HepG2 (cell line): ENCODE data around the gene HDAC4.

Experiments
- EP300 ChIP-seq, 3 experiments: sonication (generic) in 1 of 3; formaldehyde crosslinking in 1 of 3; IDR thresholded peaks; 2 replicates each; pipeline versions ENCODE4 v1.5.1 to v1.6.1; 2011 to 2020; ENCODE audit warnings: low read depth in 2 of 3, low read length in 2 of 3, borderline replicate concordance in 1 of 3, improper control_type of control experiment in 1 of 3, mild to moderate bottlenecking in 1 of 3, missing genetic modification reagents in 1 of 3, moderate library complexity in 1 of 3
- FOXK2 ChIP-seq: fragments of 450-650 bp; IDR thresholded peaks from 2 replicates; pipeline ENCODE4 v1.6.1; 2016
- MAF1 ChIP-seq: sonication (generic); formaldehyde crosslinking; IDR thresholded peaks from 2 replicates; pipeline ENCODE4 v1.5.0; 2020; ENCODE audit warnings: missing genetic modification reagents, borderline replicate concordance
- PHF21A ChIP-seq: sonication (generic); formaldehyde crosslinking; IDR thresholded peaks from 2 replicates; pipeline ENCODE4 v1.5.0; 2020; ENCODE audit warnings: mild to moderate bottlenecking, missing genetic modification reagents
- TARDBP ChIP-seq: sonication (generic); formaldehyde crosslinking; IDR thresholded peaks from 2 replicates; pipeline ENCODE4 v1.8.0; 2022; ENCODE audit warnings: mild to moderate bottlenecking, missing genetic modification reagents
- ZFP90 ChIP-seq: sonication (generic); formaldehyde crosslinking; IDR thresholded peaks from 2 replicates; pipeline ENCODE4 v1.8.0; 2022; ENCODE audit warnings: missing genetic modification reagents, mild to moderate bottlenecking, inconsistent platforms, borderline replicate concordance
- ZNF263 ChIP-seq: sonication (generic); formaldehyde crosslinking; IDR thresholded peaks from 2 replicates; pipeline ENCODE4 v1.4.0; 2020; ENCODE audit warnings: missing genetic modification reagents
- ZNF605 ChIP-seq: sonication (generic); formaldehyde crosslinking; IDR thresholded peaks from 2 replicates; pipeline ENCODE4 v1.8.0; 2022; ENCODE audit warnings: mild to moderate bottlenecking, missing genetic modification reagents
- TF ChIP-seq, protein P1 (sequence below): IDR thresholded peaks from 2 replicates; pipeline ENCODE4 v1.6.1; 2016; ENCODE audit warnings: low read depth, missing genetic modification reagents, missing compliant biosample characterization
- TF ChIP-seq, protein P2 (sequence below): sonication (generic); formaldehyde crosslinking; IDR thresholded peaks from 2 replicates; pipeline ENCODE4 v1.8.0; 2022; ENCODE audit warnings: mild to moderate bottlenecking, missing genetic modification reagents, borderline replicate concordance
- TF ChIP-seq, protein P3 (sequence below): sonication (generic); formaldehyde crosslinking; IDR thresholded peaks from 2 replicates; pipeline ENCODE4 v1.5.0; 2020; ENCODE audit warnings: mild to moderate bottlenecking, missing genetic modification reagents, moderate library complexity

DNA sequence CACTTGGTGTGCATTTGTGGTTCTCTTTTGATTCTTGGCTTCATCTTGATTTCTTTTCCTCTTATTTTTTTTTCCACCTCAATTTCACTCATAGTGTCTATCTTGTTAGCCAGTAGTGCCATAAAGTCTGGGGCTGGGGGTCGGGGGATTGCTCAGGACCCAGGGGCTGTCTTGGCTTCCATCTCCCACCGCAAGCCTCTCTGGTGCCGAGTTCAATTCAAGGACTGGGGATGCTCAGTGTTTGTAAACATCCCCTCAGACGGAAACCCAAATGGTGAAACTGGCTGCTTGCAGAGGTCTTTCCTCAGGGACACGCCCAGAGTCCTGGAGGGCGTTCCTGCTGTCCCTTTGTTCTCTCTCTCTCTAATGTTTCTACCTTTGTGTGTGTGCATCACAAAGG, 379.6 kb downstream of the HDAC4 start:
- TF ChIP-seq ZNF263: no peak
- TF ChIP-seq, protein P1, sequence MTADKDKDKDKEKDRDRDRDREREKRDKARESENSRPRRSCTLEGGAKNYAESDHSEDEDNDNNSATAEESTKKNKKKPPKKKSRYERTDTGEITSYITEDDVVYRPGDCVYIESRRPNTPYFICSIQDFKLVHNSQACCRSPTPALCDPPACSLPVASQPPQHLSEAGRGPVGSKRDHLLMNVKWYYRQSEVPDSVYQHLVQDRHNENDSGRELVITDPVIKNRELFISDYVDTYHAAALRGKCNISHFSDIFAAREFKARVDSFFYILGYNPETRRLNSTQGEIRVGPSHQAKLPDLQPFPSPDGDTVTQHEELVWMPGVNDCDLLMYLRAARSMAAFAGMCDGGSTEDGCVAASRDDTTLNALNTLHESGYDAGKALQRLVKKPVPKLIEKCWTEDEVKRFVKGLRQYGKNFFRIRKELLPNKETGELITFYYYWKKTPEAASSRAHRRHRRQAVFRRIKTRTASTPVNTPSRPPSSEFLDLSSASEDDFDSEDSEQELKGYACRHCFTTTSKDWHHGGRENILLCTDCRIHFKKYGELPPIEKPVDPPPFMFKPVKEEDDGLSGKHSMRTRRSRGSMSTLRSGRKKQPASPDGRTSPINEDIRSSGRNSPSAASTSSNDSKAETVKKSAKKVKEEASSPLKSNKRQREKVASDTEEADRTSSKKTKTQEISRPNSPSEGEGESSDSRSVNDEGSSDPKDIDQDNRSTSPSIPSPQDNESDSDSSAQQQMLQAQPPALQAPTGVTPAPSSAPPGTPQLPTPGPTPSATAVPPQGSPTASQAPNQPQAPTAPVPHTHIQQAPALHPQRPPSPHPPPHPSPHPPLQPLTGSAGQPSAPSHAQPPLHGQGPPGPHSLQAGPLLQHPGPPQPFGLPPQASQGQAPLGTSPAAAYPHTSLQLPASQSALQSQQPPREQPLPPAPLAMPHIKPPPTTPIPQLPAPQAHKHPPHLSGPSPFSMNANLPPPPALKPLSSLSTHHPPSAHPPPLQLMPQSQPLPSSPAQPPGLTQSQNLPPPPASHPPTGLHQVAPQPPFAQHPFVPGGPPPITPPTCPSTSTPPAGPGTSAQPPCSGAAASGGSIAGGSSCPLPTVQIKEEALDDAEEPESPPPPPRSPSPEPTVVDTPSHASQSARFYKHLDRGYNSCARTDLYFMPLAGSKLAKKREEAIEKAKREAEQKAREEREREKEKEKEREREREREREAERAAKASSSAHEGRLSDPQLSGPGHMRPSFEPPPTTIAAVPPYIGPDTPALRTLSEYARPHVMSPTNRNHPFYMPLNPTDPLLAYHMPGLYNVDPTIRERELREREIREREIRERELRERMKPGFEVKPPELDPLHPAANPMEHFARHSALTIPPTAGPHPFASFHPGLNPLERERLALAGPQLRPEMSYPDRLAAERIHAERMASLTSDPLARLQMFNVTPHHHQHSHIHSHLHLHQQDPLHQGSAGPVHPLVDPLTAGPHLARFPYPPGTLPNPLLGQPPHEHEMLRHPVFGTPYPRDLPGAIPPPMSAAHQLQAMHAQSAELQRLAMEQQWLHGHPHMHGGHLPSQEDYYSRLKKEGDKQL (CRISPR knock-in tag): no peak
- TF ChIP-seq, protein P2, sequence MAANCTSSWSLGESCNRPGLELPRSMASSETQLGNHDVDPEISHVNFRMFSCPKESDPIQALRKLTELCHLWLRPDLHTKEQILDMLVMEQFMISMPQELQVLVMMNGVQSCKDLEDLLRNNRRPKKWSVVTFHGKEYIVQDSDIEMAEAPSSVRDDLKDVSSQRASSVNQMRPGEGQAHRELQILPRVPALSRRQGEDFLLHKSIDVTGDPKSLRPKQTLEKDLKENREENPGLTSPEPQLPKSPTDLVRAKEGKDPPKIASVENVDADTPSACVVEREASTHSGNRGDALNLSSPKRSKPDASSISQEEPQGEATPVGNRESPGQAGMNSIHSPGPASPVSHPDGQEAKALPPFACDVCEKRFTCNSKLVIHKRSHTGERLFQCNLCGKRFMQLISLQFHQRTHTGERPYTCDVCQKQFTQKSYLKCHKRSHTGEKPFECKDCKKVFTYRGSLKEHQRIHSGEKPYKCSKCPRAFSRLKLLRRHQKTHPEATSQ: no peak
- no peak for TF ChIP-seq ZFP90
- no peak for TF ChIP-seq ZNF605 (CRISPR knock-in tag)
- no peak for TF ChIP-seq MAF1 (CRISPR knock-in tag)
- TF ChIP-seq EP300 (IDR thresholded peaks at IDR 0.05; ENCODE audit: low read depth in 2 of 2, low read length in 2 of 2): no peak
- TF ChIP-seq EP300 (CRISPR knock-in tag; IDR thresholded peaks at IDR 0.05; ENCODE audit: borderline replicate concordance): no peak
- no peak for TF ChIP-seq PHF21A (CRISPR knock-in tag)
- no peak for TF ChIP-seq FOXK2
- TF ChIP-seq, protein P3, sequence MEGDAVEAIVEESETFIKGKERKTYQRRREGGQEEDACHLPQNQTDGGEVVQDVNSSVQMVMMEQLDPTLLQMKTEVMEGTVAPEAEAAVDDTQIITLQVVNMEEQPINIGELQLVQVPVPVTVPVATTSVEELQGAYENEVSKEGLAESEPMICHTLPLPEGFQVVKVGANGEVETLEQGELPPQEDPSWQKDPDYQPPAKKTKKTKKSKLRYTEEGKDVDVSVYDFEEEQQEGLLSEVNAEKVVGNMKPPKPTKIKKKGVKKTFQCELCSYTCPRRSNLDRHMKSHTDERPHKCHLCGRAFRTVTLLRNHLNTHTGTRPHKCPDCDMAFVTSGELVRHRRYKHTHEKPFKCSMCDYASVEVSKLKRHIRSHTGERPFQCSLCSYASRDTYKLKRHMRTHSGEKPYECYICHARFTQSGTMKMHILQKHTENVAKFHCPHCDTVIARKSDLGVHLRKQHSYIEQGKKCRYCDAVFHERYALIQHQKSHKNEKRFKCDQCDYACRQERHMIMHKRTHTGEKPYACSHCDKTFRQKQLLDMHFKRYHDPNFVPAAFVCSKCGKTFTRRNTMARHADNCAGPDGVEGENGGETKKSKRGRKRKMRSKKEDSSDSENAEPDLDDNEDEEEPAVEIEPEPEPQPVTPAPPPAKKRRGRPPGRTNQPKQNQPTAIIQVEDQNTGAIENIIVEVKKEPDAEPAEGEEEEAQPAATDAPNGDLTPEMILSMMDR: no peak
- TF ChIP-seq TARDBP: no peak
